H9 (cell line): ENCODE data around the gene TRMT61A. TPM values are rescaled to one million over a fixed set of nuclear protein-coding genes. Genes with fewer than 3 reads are reported as not detected.

Source experiments
- DNase-seq: peaks from one replicate; pipeline ENCODE4 v3.0.0-alpha.2; 2017
- H2AFZ ChIP-seq: one replicate; pipeline ENCODE4 v1.6.1; 2013; ENCODE audit warnings: mild to moderate bottlenecking, low read length, control low read depth, moderate library complexity
- H2AK5ac ChIP-seq: 2 replicates; pipeline ENCODE4 v1.6.1; 2013; ENCODE audit warnings: low read length, control low read depth, mixed read lengths; ENCODE audit not compliant: insufficient read length
- H2BK120ac ChIP-seq: one replicate; pipeline ENCODE4 v1.6.1; 2013; ENCODE audit warnings: low read depth, mild to moderate bottlenecking, low read length, control low read depth, inconsistent platforms; ENCODE audit not compliant: poor library complexity, severe bottlenecking
- H2BK12ac ChIP-seq: 2 replicates; pipeline ENCODE4 v1.6.1; 2013; ENCODE audit warnings: low read length, control low read depth, mixed read lengths, low read depth; ENCODE audit not compliant: insufficient read length
- H2BK15ac ChIP-seq: 2 replicates; pipeline ENCODE4 v1.6.1; 2013; ENCODE audit warnings: low read depth, low read length, control low read depth
- H2BK20ac ChIP-seq: one replicate; pipeline ENCODE4 v1.6.1; 2013; ENCODE audit warnings: low read depth, mild to moderate bottlenecking, low read length, control low read depth, inconsistent platforms; ENCODE audit not compliant: poor library complexity, severe bottlenecking
- H2BK5ac ChIP-seq: 2 replicates; pipeline ENCODE4 v1.6.1; 2013; ENCODE audit warnings: low read length, control low read depth, mixed read lengths; ENCODE audit not compliant: insufficient read length
- H3K14ac ChIP-seq: 2 replicates; pipeline ENCODE4 v1.6.1; 2013; ENCODE audit warnings: low read length, control low read depth; ENCODE audit not compliant: insufficient read depth
- H3K18ac ChIP-seq: 2 replicates; pipeline ENCODE4 v1.6.1; 2013; ENCODE audit warnings: low read depth, mild to moderate bottlenecking, mixed read lengths, low read length, control low read depth; ENCODE audit not compliant: insufficient read length
- H3K23ac ChIP-seq: 2 replicates; pipeline ENCODE4 v1.6.1; 2013; ENCODE audit warnings: low read length, control low read depth, mixed read lengths, low read depth; ENCODE audit not compliant: insufficient read length
- H3K23me2 ChIP-seq: 2 replicates; pipeline ENCODE4 v1.6.1; 2013; ENCODE audit warnings: low read depth, mild to moderate bottlenecking, mixed read lengths, low read length, control low read depth; ENCODE audit not compliant: insufficient read length, poor library complexity, severe bottlenecking
- H3K27ac ChIP-seq: 2 replicates; pipeline ENCODE4 v1.5.1; 2013; ENCODE audit warnings: low read length, control low read depth, mixed read lengths, low read depth; ENCODE audit not compliant: insufficient read length
- H3K27me3 ChIP-seq: 2 replicates; pipeline ENCODE4 v1.6.1; 2013; ENCODE audit warnings: low read length, control low read depth, inconsistent platforms; ENCODE audit not compliant: insufficient read depth
- H3K4ac ChIP-seq: 2 replicates; pipeline ENCODE4 v1.6.1; 2013; ENCODE audit warnings: low read depth, mild to moderate bottlenecking, control low read depth, inconsistent platforms, low read length, moderate library complexity
- H3K4me1 ChIP-seq: 2 replicates; pipeline ENCODE4 v1.6.1; 2013; ENCODE audit warnings: low read length, control low read depth, inconsistent platforms; ENCODE audit not compliant: insufficient read depth
- H3K4me2 ChIP-seq: 2 replicates; pipeline ENCODE4 v1.6.1; 2013; ENCODE audit warnings: low read length, control low read depth, mixed read lengths; ENCODE audit not compliant: insufficient read length, insufficient read depth
- H3K56ac ChIP-seq: 2 replicates; pipeline ENCODE4 v1.6.1; 2013; ENCODE audit warnings: low read depth, mild to moderate bottlenecking, mixed read lengths, low read length, control low read depth; ENCODE audit not compliant: insufficient read length
- H3K79me1 ChIP-seq: 2 replicates; pipeline ENCODE4 v1.6.1; 2013; ENCODE audit warnings: low read depth, mild to moderate bottlenecking, moderate library complexity, low read length, control low read depth, inconsistent platforms; ENCODE audit not compliant: insufficient read depth, poor library complexity, severe bottlenecking
- H3K79me2 ChIP-seq: 2 replicates; pipeline ENCODE4 v1.6.1; 2013; ENCODE audit warnings: low read length, control low read depth, inconsistent platforms; ENCODE audit not compliant: insufficient read depth
- H3K9ac ChIP-seq: 2 replicates; pipeline ENCODE4 v1.6.1; 2013; ENCODE audit warnings: low read length, control low read depth, mixed read lengths; ENCODE audit not compliant: insufficient read length; ENCODE audit errors: extremely low read depth
- H3K9me3 ChIP-seq: one replicate; pipeline ENCODE4 v1.6.1; 2013; ENCODE audit warnings: low read depth, low read length, inconsistent platforms; ENCODE audit not compliant: control insufficient read depth
- H3T11ph ChIP-seq: one replicate; pipeline ENCODE4 v1.6.1; 2013; ENCODE audit warnings: mild to moderate bottlenecking, low read length, control low read depth, inconsistent platforms
- H4K20me1 ChIP-seq: one replicate; pipeline ENCODE4 v1.6.1; 2013; ENCODE audit not compliant: control insufficient read depth, insufficient read length, insufficient read depth
- H4K5ac ChIP-seq: 2 replicates; pipeline ENCODE4 v1.6.1; 2013; ENCODE audit warnings: low read depth, mild to moderate bottlenecking, mixed read lengths, low read length, control low read depth; ENCODE audit not compliant: insufficient read length
- H4K8ac ChIP-seq: replicated peaks from 2 replicates; pipeline ENCODE4 v1.6.1; 2013; ENCODE audit warnings: low read length, control low read depth, mixed read lengths, low read depth; ENCODE audit not compliant: insufficient read length
- H4K91ac ChIP-seq: 2 replicates; pipeline ENCODE4 v1.6.1; 2013; ENCODE audit warnings: low read depth, mild to moderate bottlenecking, moderate library complexity, mixed read lengths, low read length, control low read depth; ENCODE audit not compliant: insufficient read length
- H3K27ac Mint-ChIP-seq, 3 experiments: 2 replicates in 2 of 3; 3 replicates in 1 of 3; pipeline ENCODE4 v1.8.0; 2020 to 2021; ENCODE audit warnings: mixed read lengths in 3 of 3, mild to moderate bottlenecking in 1 of 3, moderate library complexity in 1 of 3
- H3K27me3 Mint-ChIP-seq: 2 replicates; pipeline ENCODE4 v1.8.0; 2021; ENCODE audit warnings: low read depth, mild to moderate bottlenecking, moderate library complexity, mixed read lengths
- H3K36me3 Mint-ChIP-seq, 3 experiments: 2 replicates in 2 of 3; 3 replicates in 1 of 3; pipeline ENCODE4 v1.8.0; 2020 to 2021; ENCODE audit warnings: low read depth in 3 of 3, mixed read lengths in 3 of 3; ENCODE audit not compliant: insufficient read depth in 1 of 3
- H3K4me1 Mint-ChIP-seq, 2 experiments: 2 replicates each; pipeline ENCODE4 v1.8.0; 2020; ENCODE audit warnings: mixed read lengths in 2 of 2
- H3K4me3 Mint-ChIP-seq, 2 experiments: 2 replicates in 1 of 2; 3 replicates in 1 of 2; pipeline ENCODE4 v1.8.0; 2020 to 2021; ENCODE audit warnings: mild to moderate bottlenecking in 2 of 2, mixed read lengths in 2 of 2, moderate library complexity in 1 of 2
- H3K9me3 Mint-ChIP-seq, 2 experiments: 2 replicates in 1 of 2; 3 replicates in 1 of 2; pipeline ENCODE4 v1.8.0; 2020; ENCODE audit warnings: mild to moderate bottlenecking in 2 of 2, mixed read lengths in 2 of 2, moderate library complexity in 1 of 2
- CTCF ChIP-seq: fragments of 200-600 bp; sonication (generic); conservative IDR thresholded peaks from 3 replicates; pipeline ENCODE4 v1.8.0; 2021; ENCODE audit warnings: antibody characterized with exemption, mild to moderate bottlenecking
- WGBS: extraction: QIAGEN DNeasy Blood & Tissue Kit; methylation state at CpG from one replicate; pipeline ENCODE4 v1.1.7; 2013; ENCODE audit warnings: missing lambda C conversion rate, low lambda C conversion rate, mixed read lengths; ENCODE audit not compliant: insufficient read length; ENCODE audit errors: extremely low coverage; 5-methylcytosine and 5-hydroxymethylcytosine counted together
- total RNA-seq: library from RNA; stranded (reverse); gene quantifications from 2 replicates; pipeline ENCODE4 v1.2.1, GENCODE V29; 2021

Gene TRMT61A
- total RNA-seq, 1 experiment from 2014 or later, result 21.9 TPM

- Histone ChIP-seq H4K5ac (no peak overlapping the region), H2BK12ac (no peak overlapping the region), H3K9me3 (no peaks in the 10 kb centered on the region), H2BK15ac (no peak overlapping the region; the same call in 1 of the 2 replicates), H3K4me1 (no peaks in the 10 kb centered on the region), H3K27me3 (no peaks in the 10 kb centered on the region), H2BK5ac (no peak overlapping the region), H4K8ac (no peak overlapping the region), H3K56ac (no peak overlapping the region), H4K91ac (no peak overlapping the region), H3K18ac (no peak overlapping the region), H3K23ac (no peak overlapping the region), H2BK120ac (no peak overlapping the region), H3K4me2 (no peak overlapping the region), H3K23me2 (no peaks in the 10 kb centered on the region), H3K27ac (no peak overlapping the region), H3K79me2 (no peaks in the 10 kb centered on the region), H3K14ac (no peak overlapping the region), H2AK5ac (no peak overlapping the region), H2AFZ (no peak overlapping the region), H4K20me1 (no peaks in the 10 kb centered on the region), H3K9ac (no peak overlapping the region), H2BK20ac (no peak overlapping the region), H3T11ph (no peak overlapping the region), H3K4ac (no peak overlapping the region), H3K79me1 (no peaks in the 10 kb centered on the region)
- no peak for DNase-seq
- H3K9me3 Mint-ChIP-seq, result no peaks in the 10 kb centered on the region
- WGBS, result no CpG with 5 or more reads among the region's 18 CpGs
- no peak overlapping the region for H3K4me3 Mint-ChIP-seq
- H3K27me3 Mint-ChIP-seq, result no peaks in the 10 kb centered on the region; the same call in 1 of the 2 replicates
- peaks cover 7 to 8% of the 10 kb centered on the region in 2 experiments for H3K4me1 Mint-ChIP-seq
- H3K27ac Mint-ChIP-seq, result no peak overlapping the region; a peak in 2 of 7 replicates
- peaks cover 16 to 54% (median 38%) of the 10 kb centered on the region in 3 experiments for H3K36me3 Mint-ChIP-seq
- no peak for TF ChIP-seq CTCF
Measured at GRCh38 chr14:103574707-103575285, 45.8 kb downstream of the TRMT61A start.
